ENCODE measurements around the gene CTPS1. TPM values are rescaled to one million over a fixed set of nuclear protein-coding genes. Genes with fewer than 3 reads are reported as not detected.

The CTPS1 gene
- polyA plus RNA-seq, 2 of the 4 experiments (the other 2 are of a cell fraction) = 159 to 181 TPM

GRCh38 chr1:41021526-41022308 is 42.2 kb downstream of the CTPS1 start, which contains the start of gene SLFNL1 (continued):
- TF ChIP-seq CHD4 (IDR thresholded peaks at IDR 0.05; ENCODE audit: borderline replicate concordance) (no peak), RFX5 (IDR thresholded peaks at IDR 0.05) (no peak), HDAC2 (IDR thresholded peaks at IDR 0.05) (no peak), FOSL2 (IDR thresholded peaks at IDR 0.05) (no peak), FOSL2 (CRISPR knock-in tag; IDR thresholded peaks at IDR 0.05) (no peak), PBX3 (IDR thresholded peaks at IDR 0.05) (0 out of 2 replicates have a peak, but pooled peaks have one; percentile 33), JUN (IDR thresholded peaks at IDR 0.05) (peak in 1 of 2 experiments; percentile 67; a peak in 2 of 5 replicates)

- CTCF ChIA-PET = interaction anchor here (1.3 to 1.5 kb wide), 3 partner anchors 16 to 18 kb away, joined by 3 to 4 read pairs (median 4); no protein-coding TSS in a partner anchor
- DNase-seq (ENCODE audit: low read depth in 1 of 2, low spot score in 1 of 2) (no peak), FAIRE-seq (no peak), ATAC-seq (no peak)
- Histone ChIP-seq H3K9me3 (no peaks in the 10 kb centered on the region), H3K4me3 (no peak overlapping the region), H3K4me1 (peaks cover 41% of the 10 kb centered on the region), H3K4me2 (no peak overlapping the region), H3K27ac (peak overlapping the region in 1 of 2 experiments; percentile 69; a peak in 1 of 6 replicates)
- WGBS (ENCODE audit: missing lambda C conversion rate) = 87% methylated on average over 9 of the region's 10 CpGs
- TF ChIP-seq ZFP36 (IDR thresholded peaks at IDR 0.05; ENCODE audit: borderline replicate concordance, partially characterized antibody) = no peak
- TF ChIP-seq CEBPB (IDR thresholded peaks at IDR 0.05) = no peak
- no peak for TF ChIP-seq RNF2 (IDR thresholded peaks at IDR 0.05; ENCODE audit: borderline replicate concordance, low read depth)
- no peak for TF ChIP-seq MYC (IDR thresholded peaks at IDR 0.05; ENCODE audit: borderline replicate concordance, low read length)
- peak; percentile 10; the same call in 1 of the 2 replicates for TF ChIP-seq POLR2AphosphoS2 (conservative IDR thresholded peaks at IDR 0.05; ENCODE audit: low read length)
- POLR2A ChIA-PET = interaction anchor here (1.2 to 1.4 kb wide), 2 partner anchors 43 to 219 kb away, joined by 3 read pairs; partner anchors contain the start of genes CTPS1 and SCMH1
Measured at GRCh38 chr1:41022424-41022823, 42.9 kb downstream of the CTPS1 start.

DNA sequence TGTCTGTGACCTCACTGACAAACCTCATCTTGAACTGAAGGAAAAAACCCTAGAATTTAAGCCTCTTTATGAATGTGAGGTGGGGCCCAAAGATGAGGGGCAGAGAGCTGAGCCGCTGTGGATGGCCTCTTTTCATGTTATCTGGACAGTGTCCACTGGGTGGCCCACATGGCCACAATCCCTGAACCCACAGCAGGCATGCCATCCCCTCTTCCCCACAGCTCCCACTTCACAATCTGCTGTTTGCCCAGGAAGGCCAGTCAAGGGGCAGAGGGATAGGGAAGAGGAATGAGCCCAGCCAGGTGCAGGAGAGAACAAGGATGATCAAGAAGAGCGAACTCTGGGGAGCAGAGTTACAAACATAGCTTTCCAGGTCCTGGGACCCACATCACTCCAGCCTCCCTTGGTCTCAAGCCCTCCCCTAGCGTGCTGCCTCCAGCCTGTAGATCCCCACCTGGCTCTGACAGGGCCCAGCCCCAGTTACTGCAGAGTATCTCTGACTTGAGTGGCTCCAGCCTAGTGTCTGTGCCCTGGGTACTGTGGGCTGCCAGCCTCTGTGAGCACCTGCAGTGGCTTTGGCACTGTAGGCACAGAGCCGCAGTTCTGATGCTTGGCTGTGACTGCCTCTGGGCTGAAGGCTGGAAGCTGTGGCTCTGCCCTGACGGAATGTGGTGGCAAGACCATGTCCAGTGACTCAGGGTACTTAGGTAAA is 43.9 kb downstream of the CTPS1 start:
- no peak for FAIRE-seq
- no peak for DNase-seq (ENCODE audit: low read depth in 1 of 2, low spot score in 1 of 2)
- peak; percentile 4 to 25 for ATAC-seq
- TF ChIP-seq TFCP2L1 (CRISPR knock-in tag; IDR thresholded peaks at IDR 0.05) (peak; percentile 21; the same call in 1 of the 2 replicates), CBX2 (IDR thresholded peaks at IDR 0.05; ENCODE audit: borderline replicate concordance, low read depth) (no peak), SMC3 (IDR thresholded peaks at IDR 0.05) (peak; percentile 14; the same call in 2 of the 3 replicates), ZNF302 (CRISPR knock-in tag; IDR thresholded peaks at IDR 0.05) (no peak), TP53 (CRISPR knock-in tag; IDR thresholded peaks at IDR 0.05) (peak; percentile 54; the same call in 1 of the 2 replicates), JUNB (IDR thresholded peaks at IDR 0.05) (no peak), CHD2 (IDR thresholded peaks at IDR 0.05; ENCODE audit: low read length, partially characterized antibody) (no peak), HOXB13 (CRISPR knock-in tag; IDR thresholded peaks at IDR 0.05; ENCODE audit: low read depth) (no peak), PBX3 (IDR thresholded peaks at IDR 0.05) (no peak), MAX (IDR thresholded peaks at IDR 0.05) (peak; percentile 29; the same call in 1 of the 2 replicates), ESRRA (IDR thresholded peaks at IDR 0.05; ENCODE audit: borderline replicate concordance, low read length) (no peak), RARB (CRISPR knock-in tag; IDR thresholded peaks at IDR 0.05) (no peak), BCL3 (IDR thresholded peaks at IDR 0.05) (no peak), FOSB (CRISPR knock-in tag; IDR thresholded peaks at IDR 0.05) (peak; percentile 67), POLR2AphosphoS2 (conservative IDR thresholded peaks at IDR 0.05; ENCODE audit: low read length) (peak; percentile 99), GATA3 (IDR thresholded peaks at IDR 0.05; ENCODE audit: borderline replicate concordance) (no peak), JUN (IDR thresholded peaks at IDR 0.05) (peak; percentile 15 to 63; a peak in 3 of 5 replicates), FOSL2 (IDR thresholded peaks at IDR 0.05) (no peak), FOSL2 (CRISPR knock-in tag; IDR thresholded peaks at IDR 0.05) (no peak; the same call in 1 of the 2 replicates)
- TF ChIP-seq, protein P1, sequence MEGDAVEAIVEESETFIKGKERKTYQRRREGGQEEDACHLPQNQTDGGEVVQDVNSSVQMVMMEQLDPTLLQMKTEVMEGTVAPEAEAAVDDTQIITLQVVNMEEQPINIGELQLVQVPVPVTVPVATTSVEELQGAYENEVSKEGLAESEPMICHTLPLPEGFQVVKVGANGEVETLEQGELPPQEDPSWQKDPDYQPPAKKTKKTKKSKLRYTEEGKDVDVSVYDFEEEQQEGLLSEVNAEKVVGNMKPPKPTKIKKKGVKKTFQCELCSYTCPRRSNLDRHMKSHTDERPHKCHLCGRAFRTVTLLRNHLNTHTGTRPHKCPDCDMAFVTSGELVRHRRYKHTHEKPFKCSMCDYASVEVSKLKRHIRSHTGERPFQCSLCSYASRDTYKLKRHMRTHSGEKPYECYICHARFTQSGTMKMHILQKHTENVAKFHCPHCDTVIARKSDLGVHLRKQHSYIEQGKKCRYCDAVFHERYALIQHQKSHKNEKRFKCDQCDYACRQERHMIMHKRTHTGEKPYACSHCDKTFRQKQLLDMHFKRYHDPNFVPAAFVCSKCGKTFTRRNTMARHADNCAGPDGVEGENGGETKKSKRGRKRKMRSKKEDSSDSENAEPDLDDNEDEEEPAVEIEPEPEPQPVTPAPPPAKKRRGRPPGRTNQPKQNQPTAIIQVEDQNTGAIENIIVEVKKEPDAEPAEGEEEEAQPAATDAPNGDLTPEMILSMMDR (IDR thresholded peaks at IDR 0.05) = no peak

More for the DNA sequence above, 43.9 kb downstream of the CTPS1 start:
- H3K4me1 ChIP-seq = peaks cover 32% of the 10 kb centered on the region
- no peaks in the 10 kb centered on the region for H3K9me3 ChIP-seq
- ChIA-PET POLR2A (interaction anchor here (1.2 to 1.4 kb wide), 2 partner anchors 44 to 218 kb away, joined by 3 read pairs; partner anchors contain the start of genes CTPS1 and SCMH1), CTCF (interaction anchor here (0.5 to 1.3 kb wide), 5 partner anchors 15 to 172 kb away, joined by 3 to 4 read pairs (median 3); no protein-coding TSS in a partner anchor)
- WGBS (ENCODE audit: missing lambda C conversion rate) = 85% methylated on average over 4 of the region's 5 CpGs
- H3K4me2 ChIP-seq = no peak overlapping the region
- H3K27ac ChIP-seq = peak overlapping the region in 1 of 2 experiments; percentile 66; a peak in 3 of 6 replicates
- H3K4me3 ChIP-seq = no peak overlapping the region

Measured in A549 (cell line).